HG03060 (cell line): ENCODE data around the gene CHKB.
"Not testable (repeated sequence)": the region's sequence is repeated elsewhere in the genome, so short reads cannot be mapped to it uniquely, and the experiment has no call there.

Source experiments
- ATAC-seq: cut with Tn5 transposase; IDR thresholded peaks from one replicate; pipeline ENCODE4 v1.9.1; 2021; ENCODE audit warnings: low read depth, moderate number of reproducible peaks; ENCODE audit not compliant: unreplicated experiment

Gene CHKB

GRCh38 chr22:50612528-50613221 lies 30.0 kb upstream of the CHKB start:
- ATAC-seq, result no peak

- ATAC-seq, result no peak
These were observed 29.5 kb upstream of the CHKB start for GRCh38 chr22:50612168-50612527.

GRCh38 chr22:50611341-50612060 lies 28.9 kb upstream of the CHKB start:
- no peak for ATAC-seq

GRCh38 chr22:50610581-50610980 lies 27.9 kb upstream of the CHKB start:
- no peak for ATAC-seq

GRCh38 chr22:50610041-50610451 lies 27.4 kb upstream of the CHKB start:
- ATAC-seq, result no peak

- ATAC-seq, result no peak
These were observed 26.9 kb upstream of the CHKB start for GRCh38 chr22:50609599-50609998.

GRCh38 chr22:50608996-50609395 lies 26.3 kb upstream of the CHKB start:
- no peak for ATAC-seq

GRCh38 chr22:50608058-50608840 lies 25.6 kb upstream of the CHKB start:
- ATAC-seq, result not testable (repeated sequence)

GRCh38 chr22:50607659-50608020 lies 25.0 kb upstream of the CHKB start:
- no peak for ATAC-seq

- ATAC-seq, result no peak
These were observed 24.5 kb upstream of the CHKB start for GRCh38 chr22:50606946-50607658.

- ATAC-seq, result no peak
These were observed 23.7 kb upstream of the CHKB start for GRCh38 chr22:50606165-50606945.

GRCh38 chr22:50605613-50606074 lies 23.0 kb upstream of the CHKB start:
- no peak for ATAC-seq

- ATAC-seq, result no peak
These were observed 22.5 kb upstream of the CHKB start for GRCh38 chr22:50605002-50605612.

GRCh38 chr22:50604256-50605001 lies 21.8 kb upstream of the CHKB start:
- ATAC-seq, result no peak

- ATAC-seq, result no peak
These were observed 21.0 kb upstream of the CHKB start for GRCh38 chr22:50603511-50604255.

- ATAC-seq, result no peak
These were observed 19.7 kb upstream of the CHKB start for GRCh38 chr22:50602338-50602700.

- no peak for ATAC-seq
These were observed 19.2 kb upstream of the CHKB start for GRCh38 chr22:50601669-50602337.
